Sciatic nerve (tissue), 2 donors: ENCODE measurements around the gene ALS2CL. TPM values are rescaled to one million over a fixed set of nuclear protein-coding genes. Genes with fewer than 3 reads are reported as not detected.
A peak's percentile ranks its signal among the peaks of the same experiment; 100 is the strongest.

Experiments
- ATAC-seq: fragments of 200-7000 bp; cut with Tn5 transposase; one replicate; pipeline ENCODE4 v1.9.1; 2020; ENCODE audit warnings: mild to moderate bottlenecking, moderate library complexity
- DNase-seq: peaks from one replicate; pipeline ENCODE4 v3.0.0-alpha.2; 2020; ENCODE audit warnings: low spot score
- intact Hi-C: fragments of 100-400 bp; cut with DNase I; formaldehyde crosslinking; loops from one replicate; pipeline ENCODE4 v1.14.2; 2022
- total RNA-seq: library from RNA; stranded (reverse); fragmentation: NEBNext Ultra II Directional; extraction: Animal tissue kit (Norgen Biotek cat#: 25700); gene quantifications from one replicate; pipeline ENCODE4 v1.2.1, GENCODE V29; 2021
- donor health status: DM: no; HTN: no; CAD: no.
- donor health status: DM: no; HTN: no; CAD: no.

ALS2CL gene
- total RNA-seq, 1 donor from 2014 or later = 18.5 TPM

- intact Hi-C loops = no loop called here
- no peak for ATAC-seq
- no peak for DNase-seq
These were observed 8.0 kb downstream of the ALS2CL start for GRCh38 chr3:46685446-46685845.

- DNase-seq = no peak
- ATAC-seq = no peak
- intact Hi-C loops = no loop called here
These were observed 8.6 kb downstream of the ALS2CL start for GRCh38 chr3:46684891-46685290.

DNA sequence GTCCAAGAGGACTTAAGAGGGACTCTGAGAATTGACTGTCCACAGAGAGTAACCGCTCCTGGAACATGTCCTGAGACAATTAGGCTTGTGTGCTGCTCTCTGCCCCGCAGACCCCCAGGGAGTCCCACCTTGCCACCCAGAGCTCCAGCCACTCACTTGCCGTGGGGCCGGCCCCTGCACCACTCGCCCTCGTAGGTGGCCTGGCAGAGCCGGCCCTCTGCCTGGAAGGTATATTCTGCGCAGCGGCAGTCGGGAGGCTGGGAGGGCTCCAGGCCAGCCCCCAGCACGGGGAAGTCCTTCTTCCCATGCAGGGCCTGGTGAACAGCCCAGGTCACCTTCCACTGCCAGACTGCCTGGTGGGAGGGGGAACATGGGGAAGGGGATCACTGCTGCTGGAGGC is 10.5 kb downstream of the ALS2CL start:
- no peak for DNase-seq
- ATAC-seq = no peak
- intact Hi-C loops = loop anchor here (2.0 kb wide), 1 partner anchor 50 kb away; no protein-coding TSS in a partner anchor

- DNase-seq (no peak), ATAC-seq (no peak)
- intact Hi-C loops = loop anchor here (2.0 kb wide), 1 partner anchor 51 kb away; no protein-coding TSS in a partner anchor
These were observed 11.5 kb downstream of the ALS2CL start for GRCh38 chr3:46681856-46682540.

GRCh38 chr3:46681387-46681786 is 12.1 kb downstream of the ALS2CL start:
- intact Hi-C loops = no loop called here
- DNase-seq (no peak), ATAC-seq (no peak)

DNA sequence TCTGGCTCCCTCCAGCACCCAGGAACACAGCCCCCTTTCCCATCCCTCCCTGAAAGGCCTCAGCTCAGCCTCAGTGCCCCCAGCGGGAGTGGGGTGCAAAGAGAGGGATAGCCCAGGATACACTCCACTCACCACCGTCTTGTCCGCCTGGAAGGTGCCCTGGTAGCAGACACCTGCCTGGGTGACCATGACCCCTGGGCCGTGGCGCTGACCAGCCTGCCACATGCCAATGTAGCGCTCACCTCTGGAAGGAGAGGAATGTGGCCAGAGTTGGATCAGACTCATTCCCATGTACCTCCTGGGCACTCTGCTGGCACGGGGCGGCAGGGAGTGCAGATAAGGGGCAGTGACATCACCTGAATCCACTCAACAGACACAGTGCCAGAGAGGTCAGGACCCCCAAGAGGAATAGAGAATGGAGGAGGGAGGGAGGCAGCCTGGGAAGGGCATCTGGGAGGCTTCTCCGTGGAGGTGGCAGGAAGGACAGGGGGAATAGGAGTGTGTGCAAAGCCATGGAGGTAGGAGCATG is 13.1 kb downstream of the ALS2CL start:
- DNase-seq (no peak), ATAC-seq (no peak)
- intact Hi-C loops = no loop called here

DNA sequence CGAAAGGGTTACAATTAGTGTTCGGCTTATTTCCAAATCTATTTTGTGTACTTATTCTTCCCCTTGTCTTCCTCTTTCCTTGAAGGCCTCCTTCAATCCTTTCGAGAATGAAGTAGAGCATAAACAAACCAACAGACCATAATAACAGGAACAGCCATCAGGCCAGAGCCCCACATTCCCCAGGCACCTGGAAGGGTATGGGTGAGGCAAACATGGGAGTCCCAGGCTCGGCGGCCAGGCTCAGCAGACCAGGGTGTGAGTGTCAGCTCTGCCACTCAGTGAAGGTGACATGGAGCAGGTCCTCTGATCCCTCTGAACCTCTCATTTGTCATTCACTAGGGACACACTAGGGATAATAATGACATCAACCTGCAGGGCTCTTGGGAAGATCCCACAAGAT is 13.8 kb downstream of the ALS2CL start:
- intact Hi-C loops = no loop called here
- DNase-seq = no peak
- no peak for ATAC-seq

DNA sequence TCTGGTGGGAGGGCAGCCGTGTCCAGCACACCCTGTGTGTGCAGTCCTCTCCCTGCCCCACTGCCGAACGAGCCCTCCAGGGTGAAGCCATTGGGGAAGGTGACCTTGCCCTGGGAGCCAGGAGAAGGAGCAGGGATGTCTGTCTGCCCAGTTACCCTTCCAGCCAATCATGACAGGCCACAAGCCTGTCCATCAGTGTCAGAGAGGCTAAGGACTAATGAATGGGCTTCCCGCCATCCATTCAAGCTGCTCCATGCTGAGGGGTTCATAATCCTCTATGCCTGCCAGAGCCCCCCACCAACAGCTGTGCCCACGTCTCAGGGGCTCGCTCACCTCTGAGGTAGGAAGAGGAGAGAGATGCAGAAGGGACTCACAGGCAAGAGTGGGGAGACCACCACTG is 15.2 kb downstream of the ALS2CL start:
- DNase-seq = no peak
- intact Hi-C loops = no loop called here
- no peak for ATAC-seq

DNA sequence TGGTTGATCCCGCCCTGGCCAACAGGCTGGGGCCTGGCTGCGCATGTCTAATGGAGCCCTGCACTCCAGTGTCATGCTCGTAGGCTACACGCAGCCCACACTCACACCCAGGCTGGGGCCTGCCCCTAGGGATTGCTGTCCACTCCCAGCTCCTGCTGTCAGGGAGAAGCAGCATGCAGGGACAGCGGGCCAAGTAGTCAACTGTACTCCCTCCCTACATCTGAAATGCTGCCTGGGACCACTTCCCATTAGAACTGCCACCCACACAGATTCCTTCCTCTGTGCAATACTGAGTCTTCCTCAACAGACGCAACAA is 16.1 kb downstream of the ALS2CL start:
- peak; percentile 54 for ATAC-seq
- intact Hi-C loops = no loop called here
- no peak for DNase-seq

DNA sequence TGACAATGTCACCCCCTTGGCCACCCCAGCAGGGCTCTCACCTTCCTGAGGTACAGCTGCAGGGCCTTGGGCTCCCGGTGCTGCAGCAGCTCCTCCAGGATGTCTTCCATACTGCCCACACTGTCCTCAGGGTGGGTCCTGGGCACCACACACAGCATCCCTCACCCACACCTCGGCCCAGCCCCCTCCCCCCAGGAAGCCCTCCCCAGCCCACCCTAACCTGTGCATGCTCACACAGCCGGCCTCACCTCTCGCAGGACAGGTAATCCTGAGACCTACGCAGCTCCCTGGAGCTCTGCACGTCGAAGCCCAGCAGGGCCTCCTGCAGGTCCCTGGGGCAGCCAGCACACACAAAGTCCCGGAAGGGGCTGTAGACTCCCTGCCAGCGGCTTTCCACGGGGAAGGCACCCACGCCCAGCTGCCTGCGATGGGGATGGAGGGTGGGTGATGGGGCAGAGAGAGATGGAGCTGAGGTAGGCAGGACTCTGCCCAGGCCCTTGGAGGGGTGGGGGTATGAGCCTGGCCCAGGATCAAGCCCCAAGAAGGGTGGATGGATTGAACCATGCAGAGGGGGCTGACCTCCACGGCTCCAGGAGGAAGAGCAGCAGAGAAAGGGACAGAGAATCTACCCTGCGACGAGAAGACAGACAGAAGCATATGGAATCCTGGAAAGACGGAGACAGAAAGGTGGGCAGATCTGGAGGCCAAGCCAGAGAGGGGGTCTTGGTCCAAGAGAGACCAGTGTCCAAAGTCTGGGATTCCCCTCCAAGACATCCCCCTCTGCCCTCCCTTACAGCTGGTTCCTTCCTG is 16.7 kb downstream of the ALS2CL start:
- no peak for DNase-seq
- ATAC-seq = no peak
- intact Hi-C loops = no loop called here

GRCh38 chr3:46675843-46676567 is 17.5 kb downstream of the ALS2CL start:
- peak; percentile 40 for ATAC-seq
- intact Hi-C loops = no loop called here
- no peak for DNase-seq

DNA sequence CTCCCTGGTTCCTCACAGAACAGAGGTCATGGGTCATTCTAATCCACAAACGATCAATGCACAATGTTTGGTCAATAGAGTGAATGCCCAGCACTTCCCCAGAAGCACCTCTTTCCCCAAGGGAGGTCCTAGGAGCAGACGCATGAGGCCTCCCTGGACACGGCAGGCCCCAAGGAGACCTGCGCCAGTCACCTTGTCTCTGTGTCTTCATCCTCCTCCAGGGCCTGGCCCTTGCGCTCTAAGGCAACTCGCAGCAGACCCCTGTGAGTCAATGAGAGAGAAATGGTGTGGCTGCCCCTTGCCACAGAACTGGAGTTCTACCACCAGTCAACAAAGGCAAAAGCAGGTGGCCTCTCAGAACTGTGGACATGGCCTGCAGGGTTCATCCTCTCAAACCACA is 18.1 kb downstream of the ALS2CL start:
- no peak for ATAC-seq
- intact Hi-C loops = no loop called here
- DNase-seq = no peak

GRCh38 chr3:46674031-46674845 is 19.2 kb downstream of the ALS2CL start:
- intact Hi-C loops = no loop called here
- DNase-seq (peak; percentile 40), ATAC-seq (no peak)

DNA sequence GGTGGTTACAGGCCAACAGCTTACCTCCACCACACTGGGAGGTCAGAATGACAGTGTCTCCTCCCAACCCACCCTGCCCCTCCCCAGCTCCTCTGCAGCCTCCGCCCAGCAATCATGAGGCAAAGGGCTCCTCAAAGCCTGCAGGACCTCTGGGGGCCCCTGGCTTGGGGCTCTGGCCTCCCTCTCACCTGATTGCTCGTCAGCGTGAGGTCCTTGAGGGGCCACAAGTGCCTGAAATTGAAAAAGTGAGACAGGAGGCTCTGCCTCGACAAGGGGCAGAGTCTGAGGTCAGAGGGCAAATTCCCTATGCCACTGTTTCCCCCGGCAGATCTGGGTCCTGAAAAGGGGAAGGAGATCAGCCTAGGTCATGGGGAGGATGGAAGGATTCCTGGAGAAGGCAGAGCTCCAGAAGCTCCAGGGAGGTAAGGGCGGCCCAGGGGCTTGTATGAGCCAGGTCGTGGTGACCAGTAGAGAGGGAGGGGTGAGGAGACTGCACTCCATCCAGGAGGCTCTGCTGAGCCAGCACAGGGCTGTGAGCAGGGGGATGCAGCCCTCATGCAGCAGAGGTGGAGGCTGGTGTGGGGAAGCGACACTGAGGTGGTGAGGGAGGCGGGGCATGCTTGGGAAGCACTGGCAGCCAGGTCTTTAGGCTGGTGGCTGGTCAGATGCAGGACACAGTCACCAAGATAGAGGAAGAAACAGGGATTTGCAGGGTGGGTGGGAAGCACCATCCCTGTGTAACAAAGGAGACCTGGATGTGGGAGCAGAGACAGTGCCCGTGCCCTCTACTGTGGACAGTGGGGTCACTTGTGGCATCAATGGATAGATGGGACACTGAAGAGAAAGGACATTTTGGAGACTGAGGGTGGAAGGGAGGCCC is 20.1 kb downstream of the ALS2CL start:
- intact Hi-C loops = no loop called here
- no peak for ATAC-seq
- peak; percentile 44 for DNase-seq

DNA sequence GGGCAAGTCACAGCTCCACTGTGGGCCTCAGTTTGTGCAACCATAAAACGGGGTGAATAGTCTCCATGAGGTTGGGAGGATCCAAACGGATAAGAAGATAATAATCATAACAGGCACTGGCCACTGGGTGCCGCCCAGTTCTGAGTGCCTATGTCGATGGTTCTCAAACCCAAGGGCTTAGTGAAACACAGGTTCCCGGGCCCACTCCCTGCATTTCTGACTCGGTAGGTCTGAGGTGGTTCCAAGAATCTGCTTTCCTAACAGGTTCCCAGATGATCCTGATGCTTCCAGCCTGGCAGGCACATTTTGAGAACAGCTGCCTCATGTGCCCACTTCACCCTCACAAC is 21.2 kb downstream of the ALS2CL start:
- DNase-seq (no peak), ATAC-seq (no peak)
- intact Hi-C loops = no loop called here

DNA sequence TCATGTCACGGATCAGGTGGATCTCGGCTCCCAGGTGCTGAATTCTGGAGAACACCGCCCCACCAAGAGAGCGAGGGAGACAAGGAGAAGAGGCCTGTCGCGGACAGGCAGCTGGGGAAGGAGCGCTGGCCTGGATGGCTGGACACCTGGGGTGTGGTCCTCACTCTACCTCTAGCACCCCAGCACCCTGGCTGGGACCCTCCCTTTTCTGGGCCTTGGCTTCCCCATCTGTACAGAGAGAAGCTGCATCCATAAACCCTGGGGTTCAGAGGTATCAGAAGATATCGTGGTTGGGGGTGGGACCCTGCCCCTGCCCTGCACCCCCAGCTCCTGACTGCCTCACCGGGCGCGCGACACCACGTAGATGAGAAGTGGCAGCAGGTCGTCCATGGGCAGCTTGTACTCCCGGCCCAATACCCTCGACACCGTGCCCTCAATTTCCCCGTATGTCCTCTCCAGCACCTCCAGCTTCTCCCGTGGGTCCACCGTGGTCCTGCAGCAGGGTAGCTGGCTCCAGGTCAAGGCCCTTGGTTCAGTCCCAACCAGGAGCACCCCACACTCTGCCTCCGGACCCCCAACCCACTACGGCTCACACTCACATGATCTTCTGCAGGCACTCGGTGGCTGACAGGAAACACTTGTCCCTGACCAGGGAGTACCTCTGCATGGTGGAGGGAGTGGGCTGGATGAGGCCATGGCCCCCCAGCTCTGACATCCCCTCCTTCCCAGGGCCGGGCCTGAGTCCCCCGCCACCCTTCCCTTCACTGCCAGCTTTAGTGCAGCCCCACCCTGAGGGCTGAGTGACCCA is 21.7 kb downstream of the ALS2CL start:
- no peak for ATAC-seq
- intact Hi-C loops = no loop called here
- DNase-seq = peak; percentile 38

GRCh38 chr3:46670891-46671427 is 22.5 kb downstream of the ALS2CL start:
- intact Hi-C loops = no loop called here
- peak; percentile 42 for DNase-seq
- ATAC-seq = no peak
